GM06990 (cell line): ENCODE data around the gene CENPO.
"Not testable (repeated sequence)": the region's sequence is repeated elsewhere in the genome, so short reads cannot be mapped to it uniquely, and the experiment has no call there.

Experiments
- DNase-seq: peaks from one replicate; pipeline ENCODE4 v3.0.0-alpha.2; 2011; ENCODE audit not compliant: insufficient read length; ENCODE audit errors: extremely low read depth
- H3K27me3 ChIP-seq: replicated peaks from 2 replicates; pipeline ENCODE4 v1.6.0; 2011; ENCODE audit warnings: low read length; ENCODE audit not compliant: control insufficient read depth, insufficient read depth
- H3K36me3 ChIP-seq: 2 replicates; pipeline ENCODE4 v1.5.1; 2011; ENCODE audit warnings: low read length; ENCODE audit not compliant: control insufficient read depth, insufficient read depth
- H3K4me3 ChIP-seq: replicated peaks from 2 replicates; pipeline ENCODE4 v1.5.1; 2011; ENCODE audit warnings: low read depth, mild to moderate bottlenecking, control low read depth, low read length
- CTCF ChIP-seq: IDR thresholded peaks from 2 replicates; pipeline ENCODE4 v1.5.1; 2011; ENCODE audit warnings: low read length, control low read depth, mild to moderate bottlenecking, inconsistent platforms; ENCODE audit not compliant: insufficient read depth, poor library complexity, severe bottlenecking

Gene CENPO

GRCh38 chr2:24834733-24835395, 41.6 kb downstream of the CENPO start:
- Histone ChIP-seq H3K4me3 (no peak overlapping the region), H3K27me3 (no peaks in the 10 kb centered on the region), H3K36me3 (peaks cover 29% of the 10 kb centered on the region)
- no peak for TF ChIP-seq CTCF
- no peak for DNase-seq

- H3K36me3 ChIP-seq, result peaks cover 30% of the 10 kb centered on the region
- not testable (repeated sequence) for H3K27me3 ChIP-seq, DNase-seq, H3K4me3 ChIP-seq
Measured at GRCh38 chr2:24835411-24835810, 42.2 kb downstream of the CENPO start.

- TF ChIP-seq CTCF, result no peak
- Histone ChIP-seq H3K36me3 (peaks cover 31% of the 10 kb centered on the region), H3K4me3 (no peak overlapping the region), H3K27me3 (no peaks in the 10 kb centered on the region)
- no peak for DNase-seq
Measured at GRCh38 chr2:24836206-24836605, 43.0 kb downstream of the CENPO start.

- no peak for TF ChIP-seq CTCF
- no peak for DNase-seq
- Histone ChIP-seq H3K4me3 (no peak overlapping the region), H3K27me3 (no peaks in the 10 kb centered on the region), H3K36me3 (peaks cover 30% of the 10 kb centered on the region)
Measured at GRCh38 chr2:24836706-24837105, 43.5 kb downstream of the CENPO start.

GRCh38 chr2:24837996-24838513, 44.8 kb downstream of the CENPO start:
- Histone ChIP-seq H3K4me3 (no peak overlapping the region), H3K27me3 (no peaks in the 10 kb centered on the region), H3K36me3 (peaks cover 36% of the 10 kb centered on the region)
- DNase-seq, result no peak
- TF ChIP-seq CTCF, result no peak

GRCh38 chr2:24838541-24838940, 45.3 kb downstream of the CENPO start:
- no peak overlapping the region for H3K4me3 ChIP-seq
- no peak for TF ChIP-seq CTCF
- H3K36me3 ChIP-seq, result peaks cover 35% of the 10 kb centered on the region
- no peaks in the 10 kb centered on the region for H3K27me3 ChIP-seq
- DNase-seq, result no peak
